Breast epithelium (tissue), 4 donors: ENCODE results near the gene RRAS. TPM values are rescaled to one million over a fixed set of nuclear protein-coding genes. Genes with fewer than 3 reads are reported as not detected.

ENCODE experiments used
- DNase-seq, 2 donors: peaks; one replicate each; pipeline ENCODE4 v3.0.0-alpha.2; 2019; ENCODE audit warnings: low spot score in 2 of 2
- H3K27ac ChIP-seq, 2 donors: fragments of 200-600 bp; sonication (generic) in 1 of 2; one replicate each; pipeline ENCODE4 v1.5.1; 2016 to 2019; ENCODE audit warnings: mild to moderate bottlenecking in 1 of 2
- H3K27me3 ChIP-seq, 2 donors: fragments of 200-600 bp; sonication (generic) in 1 of 2; one replicate each; pipeline versions ENCODE4 v1.5.1 to v1.6.0; 2017 to 2019; ENCODE audit warnings: control low read depth in 1 of 2, mild to moderate bottlenecking in 1 of 2
- H3K36me3 ChIP-seq: fragments of 200-600 bp; one replicate; pipeline ENCODE4 v1.5.1; 2019
- H3K4me1 ChIP-seq, 2 donors: fragments of 200-600 bp; sonication (generic); one replicate each; pipeline ENCODE4 v1.5.1; 2016 to 2019; ENCODE audit warnings: control low read depth in 1 of 2
- H3K4me3 ChIP-seq, 3 donors: fragments of 200-600 bp; sonication (generic); 1 replicate in 2 of 3; 2 replicates in 1 of 3; pipeline ENCODE4 v1.5.1; 2016 to 2019; ENCODE audit warnings: mild to moderate bottlenecking in 3 of 3, moderate library complexity in 2 of 3
- H3K9me3 ChIP-seq, 2 donors: fragments of 200-600 bp; sonication (generic) in 1 of 2; one replicate each; pipeline ENCODE4 v1.5.1; 2016 to 2019; ENCODE audit warnings: control low read depth in 1 of 2
- CTCF ChIP-seq, 3 donors: fragments of 450-650 bp; IDR thresholded peaks; one replicate each; pipeline ENCODE4 v1.5.1; 2016 to 2017; ENCODE audit warnings: antibody characterized with exemption in 3 of 3, mild to moderate bottlenecking in 3 of 3, moderate library complexity in 3 of 3
- POLR2A ChIP-seq: fragments of 450-650 bp; IDR thresholded peaks from one replicate; pipeline ENCODE4 v1.6.1; 2016; ENCODE audit warnings: antibody characterized with exemption, mild to moderate bottlenecking, moderate library complexity
- POLR2AphosphoS5 ChIP-seq, 3 donors: sonication (generic); formaldehyde crosslinking; IDR thresholded peaks; one replicate each; pipeline ENCODE4 v1.6.1; 2017; ENCODE audit warnings: antibody characterized with exemption in 3 of 3
- intact Hi-C: fragments of 100-400 bp; cut with DNase I; formaldehyde crosslinking; loops from one replicate; pipeline ENCODE4 v1.15.1; 2023; ENCODE audit warnings: low total_unique reads
- total RNA-seq, 3 donors: library from RNA; depleted of rRNA; stranded (reverse); fragments of >200 nt; gene quantifications; one replicate each; pipeline ENCODE4 v1.1.0, GENCODE V29; 2016

The RRAS gene
- total RNA-seq, 3 donors from 2014 or later: 34.8 to 114 (median 41.0) TPM

- intact Hi-C loops: no loop called here
- Histone ChIP-seq H3K4me1 (no peaks in the 10 kb centered on the region), H3K27me3 (no peaks in the 10 kb centered on the region), H3K36me3 (peaks cover 7% of the 10 kb centered on the region), H3K9me3 (no peaks in the 10 kb centered on the region), H3K27ac (no peak overlapping the region), H3K4me3 (no peak overlapping the region)
- DNase-seq: no peak
- no peak for TF ChIP-seq POLR2AphosphoS5 (IDR thresholded peaks at IDR 0.05)
- no peak for TF ChIP-seq POLR2A
- no peak for TF ChIP-seq CTCF (IDR thresholded peaks at IDR 0.05)
Observed at GRCh38 chr19:49657493-49658138, 17.7 kb upstream of the RRAS start.

- intact Hi-C loops: no loop called here
- no peak for DNase-seq
- Histone ChIP-seq H3K36me3 (peaks cover 16% of the 10 kb centered on the region), H3K9me3 (no peaks in the 10 kb centered on the region), H3K27me3 (no peaks in the 10 kb centered on the region), H3K4me3 (no peak overlapping the region), H3K27ac (no peak overlapping the region), H3K4me1 (no peaks in the 10 kb centered on the region)
- TF ChIP-seq POLR2A (no peak), POLR2AphosphoS5 (IDR thresholded peaks at IDR 0.05) (no peak), CTCF (IDR thresholded peaks at IDR 0.05) (no peak)
Observed at GRCh38 chr19:49656456-49657109, 16.6 kb upstream of the RRAS start.

GRCh38 chr19:49655570-49656455 is 15.9 kb upstream of the RRAS start:
- Histone ChIP-seq H3K36me3 (peaks cover 16% of the 10 kb centered on the region), H3K4me3 (no peak overlapping the region), H3K27ac (no peak overlapping the region), H3K4me1 (no peaks in the 10 kb centered on the region), H3K27me3 (no peaks in the 10 kb centered on the region), H3K9me3 (no peaks in the 10 kb centered on the region)
- intact Hi-C loops: no loop called here
- TF ChIP-seq POLR2AphosphoS5 (IDR thresholded peaks at IDR 0.05): no peak
- no peak for TF ChIP-seq POLR2A
- no peak for TF ChIP-seq CTCF (IDR thresholded peaks at IDR 0.05)
- no peak for DNase-seq

GRCh38 chr19:49654581-49654980 is 14.6 kb upstream of the RRAS start:
- H3K4me3 ChIP-seq: no peak overlapping the region
- H3K4me1 ChIP-seq: no peaks in the 10 kb centered on the region
- TF ChIP-seq POLR2AphosphoS5 (IDR thresholded peaks at IDR 0.05) (no peak), CTCF (IDR thresholded peaks at IDR 0.05) (no peak), POLR2A (no peak)
- H3K9me3 ChIP-seq: no peaks in the 10 kb centered on the region
- intact Hi-C loops: loop anchor here (1.0 kb wide), 1 partner anchor 17 kb away; no protein-coding TSS in a partner anchor
- H3K27me3 ChIP-seq: no peaks in the 10 kb centered on the region
- no peak overlapping the region for H3K27ac ChIP-seq
- DNase-seq: no peak
- peaks cover 16% of the 10 kb centered on the region for H3K36me3 ChIP-seq

DNA sequence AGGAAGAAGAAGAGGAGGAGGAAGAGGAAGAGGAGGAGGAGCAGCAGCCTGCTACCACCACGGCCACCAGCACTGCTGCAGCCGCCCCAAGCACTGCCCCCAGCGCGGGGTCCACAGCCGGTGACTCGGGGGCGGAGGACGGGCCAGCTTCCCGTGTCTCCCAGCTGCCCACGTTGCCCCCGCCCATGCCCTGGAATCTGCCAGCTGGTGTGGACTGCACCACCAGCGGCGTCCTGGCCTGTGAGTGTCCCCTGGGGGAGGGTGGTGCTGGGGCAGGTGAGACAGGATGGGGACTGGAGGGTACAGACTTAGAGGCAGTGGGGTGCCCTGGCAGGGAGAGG is 13.5 kb upstream of the RRAS start:
- Histone ChIP-seq H3K4me3 (no peak overlapping the region), H3K9me3 (no peaks in the 10 kb centered on the region), H3K36me3 (peaks cover 16% of the 10 kb centered on the region), H3K4me1 (no peaks in the 10 kb centered on the region), H3K27ac (no peak overlapping the region), H3K27me3 (no peaks in the 10 kb centered on the region)
- DNase-seq: no peak
- intact Hi-C loops: no loop called here
- no peak for TF ChIP-seq POLR2AphosphoS5 (IDR thresholded peaks at IDR 0.05)
